Erythroblast (primary cell): ENCODE data around the gene ZNF423.

Experiments
- GATA1 ChIP-seq: IDR thresholded peaks from 2 replicates; pipeline ENCODE4 v1.6.1; 2011; ENCODE audit warnings: low read depth, mild to moderate bottlenecking, control low read depth, low read length, moderate library complexity
- POLR2A ChIP-seq: IDR thresholded peaks from 2 replicates; pipeline ENCODE4 v1.6.1; 2011; ENCODE audit warnings: mild to moderate bottlenecking, low read length

DNA sequence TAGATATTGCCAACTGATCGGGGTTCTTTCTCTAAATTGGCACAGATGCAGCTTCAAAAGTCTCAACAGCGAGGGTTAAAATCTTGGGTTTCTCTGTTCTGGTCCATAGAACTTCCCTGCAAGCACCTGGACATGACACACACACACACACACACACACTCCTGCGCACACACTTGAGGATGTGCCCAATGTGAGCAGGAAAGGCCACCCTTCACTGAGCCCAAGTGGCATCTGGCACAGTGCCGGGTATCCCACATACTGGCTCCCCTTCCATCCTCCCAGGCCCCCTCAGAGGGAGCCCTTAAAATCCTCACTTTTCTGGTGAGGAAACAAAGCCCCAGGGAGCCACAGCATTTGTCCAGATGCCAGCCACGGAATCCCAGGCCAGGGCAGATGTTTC lies 55.5 kb downstream of the ZNF423 start:
- TF ChIP-seq POLR2A = no peak
- TF ChIP-seq GATA1 = no peak
